HFFc6 (cell line): Measurements from ENCODE around the gene PRDM16. TPM values are rescaled to one million over a fixed set of nuclear protein-coding genes. Genes with fewer than 3 reads are reported as not detected.

Experiments
- DNase-seq: peaks from one replicate; pipeline ENCODE4 v3.0.0-alpha.2; 2018
- H3K27ac Mint-ChIP-seq: 2 replicates; pipeline ENCODE4 v1.8.0; 2020; ENCODE audit warnings: mild to moderate bottlenecking, mixed read lengths
- H3K27me3 Mint-ChIP-seq: 2 replicates; pipeline ENCODE4 v1.8.0; 2021; ENCODE audit warnings: mild to moderate bottlenecking, moderate library complexity, mixed read lengths; ENCODE audit not compliant: insufficient read depth
- H3K36me3 Mint-ChIP-seq: 2 replicates; pipeline ENCODE4 v1.8.0; 2021; ENCODE audit warnings: low read depth, mixed read lengths
- H3K4me1 Mint-ChIP-seq: 2 replicates; pipeline ENCODE4 v1.8.0; 2020; ENCODE audit warnings: low read depth, mixed read lengths
- H3K4me3 Mint-ChIP-seq: 2 replicates; pipeline ENCODE4 v1.8.0; 2020; ENCODE audit warnings: mild to moderate bottlenecking, moderate library complexity, mixed read lengths
- H3K9me3 Mint-ChIP-seq: 2 replicates; pipeline ENCODE4 v1.8.0; 2020; ENCODE audit warnings: mild to moderate bottlenecking, mixed read lengths
- total RNA-seq, 6 experiments: library from RNA; stranded (reverse); fragmentation: NEBNext Ultra II Directional; extraction: Animal tissue kit (Norgen Biotek cat#: 25700); gene quantifications; 2 replicates in 1 of 6; 3 replicates in 5 of 6; pipeline ENCODE4 v1.2.3, GENCODE V29; 2021
- TF ChIP-seq, protein P1 (sequence below): fragments of 200-600 bp; sonication (generic); IDR thresholded peaks from 2 replicates; pipeline ENCODE4 v1.5.0; 2021; ENCODE audit warnings: antibody characterized with exemption, mild to moderate bottlenecking

PRDM16 gene
- total RNA-seq, 6 experiments from 2014 or later = not detected

- TF ChIP-seq, protein P1, sequence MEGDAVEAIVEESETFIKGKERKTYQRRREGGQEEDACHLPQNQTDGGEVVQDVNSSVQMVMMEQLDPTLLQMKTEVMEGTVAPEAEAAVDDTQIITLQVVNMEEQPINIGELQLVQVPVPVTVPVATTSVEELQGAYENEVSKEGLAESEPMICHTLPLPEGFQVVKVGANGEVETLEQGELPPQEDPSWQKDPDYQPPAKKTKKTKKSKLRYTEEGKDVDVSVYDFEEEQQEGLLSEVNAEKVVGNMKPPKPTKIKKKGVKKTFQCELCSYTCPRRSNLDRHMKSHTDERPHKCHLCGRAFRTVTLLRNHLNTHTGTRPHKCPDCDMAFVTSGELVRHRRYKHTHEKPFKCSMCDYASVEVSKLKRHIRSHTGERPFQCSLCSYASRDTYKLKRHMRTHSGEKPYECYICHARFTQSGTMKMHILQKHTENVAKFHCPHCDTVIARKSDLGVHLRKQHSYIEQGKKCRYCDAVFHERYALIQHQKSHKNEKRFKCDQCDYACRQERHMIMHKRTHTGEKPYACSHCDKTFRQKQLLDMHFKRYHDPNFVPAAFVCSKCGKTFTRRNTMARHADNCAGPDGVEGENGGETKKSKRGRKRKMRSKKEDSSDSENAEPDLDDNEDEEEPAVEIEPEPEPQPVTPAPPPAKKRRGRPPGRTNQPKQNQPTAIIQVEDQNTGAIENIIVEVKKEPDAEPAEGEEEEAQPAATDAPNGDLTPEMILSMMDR = no peak
- DNase-seq = no peak
- no peaks in the 10 kb centered on the region for H3K36me3 Mint-ChIP-seq
- H3K9me3 Mint-ChIP-seq = no peaks in the 10 kb centered on the region
- no peak overlapping the region for H3K27ac Mint-ChIP-seq
- H3K4me1 Mint-ChIP-seq = no peaks in the 10 kb centered on the region
- H3K27me3 Mint-ChIP-seq = peaks cover 2% of the 10 kb centered on the region; the same call in 1 of the 2 replicates
- no peak overlapping the region for H3K4me3 Mint-ChIP-seq
Observed at GRCh38 chr1:3479511-3480368, 410.7 kb downstream of the PRDM16 start.

GRCh38 chr1:3480369-3480719 lies 411.3 kb downstream of the PRDM16 start:
- Mint-ChIP-seq H3K27me3 (peaks cover 2% of the 10 kb centered on the region; the same call in 1 of the 2 replicates), H3K4me1 (no peaks in the 10 kb centered on the region), H3K36me3 (no peaks in the 10 kb centered on the region), H3K4me3 (no peak overlapping the region), H3K9me3 (no peaks in the 10 kb centered on the region), H3K27ac (no peak overlapping the region)
- no peak for DNase-seq
- TF ChIP-seq, protein P1 = no peak

GRCh38 chr1:3481046-3481445 lies 412.0 kb downstream of the PRDM16 start:
- no peak for DNase-seq
- TF ChIP-seq, protein P1 = no peak
- Mint-ChIP-seq H3K36me3 (no peaks in the 10 kb centered on the region), H3K9me3 (no peaks in the 10 kb centered on the region), H3K27ac (no peak overlapping the region), H3K4me1 (no peaks in the 10 kb centered on the region), H3K4me3 (no peak overlapping the region), H3K27me3 (peaks cover 2% of the 10 kb centered on the region; the same call in 1 of the 2 replicates)

- Mint-ChIP-seq H3K27ac (no peak overlapping the region), H3K9me3 (no peaks in the 10 kb centered on the region), H3K4me3 (no peak overlapping the region), H3K27me3 (peaks cover 2% of the 10 kb centered on the region; the same call in 1 of the 2 replicates), H3K36me3 (no peaks in the 10 kb centered on the region), H3K4me1 (no peaks in the 10 kb centered on the region)
- DNase-seq = no peak
- TF ChIP-seq, protein P1 = no peak
Observed at GRCh38 chr1:3481836-3482375, 412.9 kb downstream of the PRDM16 start.

DNA sequence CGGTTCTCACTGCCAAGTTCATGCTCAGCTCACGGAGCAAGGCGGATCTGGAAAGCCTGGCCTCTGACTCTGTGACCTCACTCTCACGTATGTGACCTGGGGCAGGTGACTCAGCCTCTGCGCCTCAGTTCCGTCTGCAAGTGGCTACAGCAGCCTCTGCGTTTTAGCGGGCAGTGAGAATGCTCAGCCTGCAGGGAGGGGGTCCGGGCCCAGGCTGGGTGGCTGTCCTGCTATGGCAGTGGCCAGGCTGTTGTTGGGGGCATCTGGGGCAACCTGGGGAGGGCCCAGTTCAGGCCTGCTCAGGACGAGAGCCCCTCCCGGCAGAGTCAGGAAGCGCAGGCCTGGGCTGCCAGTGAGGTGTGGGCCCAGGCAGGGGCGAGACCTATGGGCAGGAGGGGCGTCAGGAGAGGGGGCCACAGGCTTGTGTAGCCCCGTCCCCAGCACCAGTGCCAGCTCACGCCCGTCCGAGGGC lies 413.4 kb downstream of the PRDM16 start:
- H3K27me3 Mint-ChIP-seq = peaks cover 2% of the 10 kb centered on the region; the same call in 1 of the 2 replicates

More for the DNA sequence above, 413.4 kb downstream of the PRDM16 start:
- peak; percentile 30 for DNase-seq
- H3K4me3 Mint-ChIP-seq = no peak overlapping the region
- H3K27ac Mint-ChIP-seq = no peak overlapping the region
- H3K4me1 Mint-ChIP-seq = no peaks in the 10 kb centered on the region
- no peaks in the 10 kb centered on the region for H3K9me3 Mint-ChIP-seq
- TF ChIP-seq, protein P1 = peak; percentile 66
- no peaks in the 10 kb centered on the region for H3K36me3 Mint-ChIP-seq
